ENCODE results near the gene WFDC10B. TPM values are rescaled to one million over a fixed set of nuclear protein-coding genes. Genes with fewer than 3 reads are reported as not detected.

The WFDC10B gene
- total and polyA plus RNA-seq, 9 of the 15 experiments (the other 6 are each of a cell fraction or from before 2014, with no cell fraction given): not detected

DNA sequence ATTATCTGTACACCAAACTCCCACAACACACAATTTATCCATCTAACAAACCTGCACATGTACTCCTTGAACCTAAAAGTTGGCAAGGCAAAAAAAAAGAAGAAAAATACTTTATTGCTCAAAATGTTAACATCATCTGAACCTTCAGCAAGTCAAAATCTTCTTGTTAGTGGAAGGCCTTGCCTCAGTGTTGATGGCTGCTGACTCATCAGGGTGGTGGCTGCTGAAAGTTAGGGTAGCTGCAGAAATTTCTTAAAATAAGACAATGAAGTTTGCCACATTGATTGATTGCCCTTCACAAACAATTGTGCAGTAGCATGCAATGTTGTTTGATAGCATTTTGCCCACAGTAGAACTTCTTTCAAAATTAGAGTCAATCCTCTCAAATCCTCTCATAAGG is 32.1 kb downstream of the WFDC10B start (continued):
- no peak for TF ChIP-seq TRIM25 (IDR thresholded peaks at IDR 0.05; ENCODE audit: borderline replicate concordance)
- TF ChIP-seq SAFB2 (IDR thresholded peaks at IDR 0.05; ENCODE audit: borderline replicate concordance, low read depth, low read length, severe bottlenecking): no peak
- no peak for TF ChIP-seq NBN (IDR thresholded peaks at IDR 0.05; ENCODE audit: low read depth)
- no peak for TF ChIP-seq ZNF24 (IDR thresholded peaks at IDR 0.05)
- no peak for TF ChIP-seq HNRNPK (IDR thresholded peaks at IDR 0.05; ENCODE audit: low read depth, low read length, poor library complexity, severe bottlenecking)
- no peak for TF ChIP-seq ZFP91 (CRISPR knock-in tag; IDR thresholded peaks at IDR 0.05)

DNA sequence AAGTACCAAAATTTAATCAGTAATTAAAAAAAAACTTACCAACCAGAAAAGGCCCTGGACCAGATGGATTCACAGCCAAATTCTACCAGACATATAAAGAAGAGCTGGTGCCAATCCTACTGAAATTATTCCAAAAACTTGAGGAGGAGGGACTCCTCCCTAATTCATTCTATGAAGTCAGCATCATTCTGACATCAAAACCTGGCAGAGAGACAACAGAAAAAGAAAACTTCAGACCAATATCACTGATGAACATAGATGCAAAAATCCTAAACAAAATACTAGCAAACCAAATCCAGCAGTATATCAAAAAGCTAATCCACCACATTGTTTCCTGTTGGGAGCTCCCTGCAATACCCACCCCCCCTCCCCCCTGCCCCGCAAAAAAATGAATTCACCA is 34.7 kb downstream of the WFDC10B start, which contains the start of gene WFDC11:
Gene WFDC11 (minus strand): TSS at position 101 of the 400 bp plus-strand sequence. CDS start 19,639 bp downstream, outside the sequence.
- H2AFZ ChIP-seq (ENCODE audit: low read depth, low read length): no peak within 1 kb of the TSS
- no peaks in the 10 kb centered on the region for H3K9me1 ChIP-seq (ENCODE audit: control insufficient read depth, insufficient read depth, low read length)
- H3K9me3 ChIP-seq (replicated peaks; ENCODE audit: control insufficient read depth, insufficient read depth, low read depth, low read length): no peaks in the 10 kb centered on the region; the same call in 1 of the 2 replicates
- H3K36me3 ChIP-seq (ENCODE audit: control insufficient read depth, insufficient read depth, low read length): no peaks in the 10 kb centered on the region
- no peak within 1 kb of the TSS for H3K27ac ChIP-seq (ENCODE audit: extremely low read depth, low read depth, low read length)
- ATAC-seq (no peak), FAIRE-seq (no peak), DNase-seq (ENCODE audit: extremely low read depth in 1 of 4, low spot score in 3 of 4) (no peak)
- no peaks in the 10 kb centered on the region for H3K79me2 ChIP-seq (ENCODE audit: control insufficient read depth, insufficient read depth, low read length)
- H3K27me3 ChIP-seq (ENCODE audit: control insufficient read depth in 2 of 2, insufficient read depth in 2 of 2, low read length in 2 of 2): no peaks in the 10 kb centered on the region; a peak in 1 of 5 replicates
- no CpG with 5 or more reads among the region's 1 CpG for WGBS (ENCODE audit: insufficient coverage, low coverage, missing lambda C conversion rate)
- no peak within 1 kb of the TSS for H3K4me2 ChIP-seq (ENCODE audit: insufficient read depth, low read length)
- in situ Hi-C loops (cut with MboI) (no loop called here), intact Hi-C loops (cut with micrococcal nuclease) (no loop called here)
- no peak within 1 kb of the TSS for H3K4me3 ChIP-seq
- H3K4me1 ChIP-seq (replicated peaks in 1 of 2; ENCODE audit: control insufficient read depth in 2 of 2, insufficient read depth in 2 of 2, low read length in 2 of 2): no peaks in the 10 kb centered on the region
- ChIA-PET POLR2A (no interaction called here), CTCF (ENCODE audit: low intra/inter-chr PET ratio) (no interaction called here)
- no TSS peak for BruUV-seq (replicated peaks)
- no peak within 1 kb of the TSS for H3K9ac ChIP-seq (ENCODE audit: insufficient read depth in 1 of 2, low read depth in 2 of 2, low read length in 2 of 2)
- no peaks in the 10 kb centered on the region for H4K20me1 ChIP-seq (replicated peaks; ENCODE audit: control insufficient read depth, insufficient read depth, low read length)
- no peak for TF ChIP-seq RCOR1 (IDR thresholded peaks at IDR 0.05; ENCODE audit: borderline replicate concordance in 1 of 2, low read depth in 2 of 2, low read length in 2 of 2)
- TF ChIP-seq, protein P1, sequence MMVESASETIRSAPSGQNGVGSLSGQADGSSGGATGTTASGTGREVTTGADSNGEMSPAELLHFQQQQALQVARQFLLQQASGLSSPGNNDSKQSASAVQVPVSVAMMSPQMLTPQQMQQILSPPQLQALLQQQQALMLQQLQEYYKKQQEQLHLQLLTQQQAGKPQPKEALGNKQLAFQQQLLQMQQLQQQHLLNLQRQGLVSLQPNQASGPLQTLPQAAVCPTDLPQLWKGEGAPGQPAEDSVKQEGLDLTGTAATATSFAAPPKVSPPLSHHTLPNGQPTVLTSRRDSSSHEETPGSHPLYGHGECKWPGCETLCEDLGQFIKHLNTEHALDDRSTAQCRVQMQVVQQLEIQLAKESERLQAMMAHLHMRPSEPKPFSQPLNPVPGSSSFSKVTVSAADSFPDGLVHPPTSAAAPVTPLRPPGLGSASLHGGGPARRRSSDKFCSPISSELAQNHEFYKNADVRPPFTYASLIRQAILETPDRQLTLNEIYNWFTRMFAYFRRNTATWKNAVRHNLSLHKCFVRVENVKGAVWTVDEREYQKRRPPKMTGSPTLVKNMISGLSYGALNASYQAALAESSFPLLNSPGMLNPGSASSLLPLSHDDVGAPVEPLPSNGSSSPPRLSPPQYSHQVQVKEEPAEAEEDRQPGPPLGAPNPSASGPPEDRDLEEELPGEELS (CRISPR knock-in tag; IDR thresholded peaks at IDR 0.05; ENCODE audit: borderline replicate concordance): no peak
- TF ChIP-seq, protein P2, sequence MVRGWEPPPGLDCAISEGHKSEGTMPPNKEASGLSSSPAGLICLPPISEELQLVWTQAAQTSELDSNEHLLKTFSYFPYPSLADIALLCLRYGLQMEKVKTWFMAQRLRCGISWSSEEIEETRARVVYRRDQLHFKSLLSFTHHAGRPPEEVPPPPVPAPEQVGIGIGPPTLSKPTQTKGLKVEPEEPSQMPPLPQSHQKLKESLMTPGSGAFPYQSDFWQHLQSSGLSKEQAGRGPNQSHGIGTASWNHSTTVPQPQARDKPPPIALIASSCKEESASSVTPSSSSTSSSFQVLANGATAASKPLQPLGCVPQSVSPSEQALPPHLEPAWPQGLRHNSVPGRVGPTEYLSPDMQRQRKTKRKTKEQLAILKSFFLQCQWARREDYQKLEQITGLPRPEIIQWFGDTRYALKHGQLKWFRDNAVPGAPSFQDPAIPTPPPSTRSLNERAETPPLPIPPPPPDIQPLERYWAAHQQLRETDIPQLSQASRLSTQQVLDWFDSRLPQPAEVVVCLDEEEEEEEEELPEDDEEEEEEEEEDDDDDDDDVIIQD (CRISPR knock-in tag; IDR thresholded peaks at IDR 0.05): no peak
- no peak for TF ChIP-seq ZKSCAN8 (CRISPR knock-in tag; IDR thresholded peaks at IDR 0.05)
- no peak for TF ChIP-seq PRPF4 (IDR thresholded peaks at IDR 0.05; ENCODE audit: insufficient read depth, low read depth, low read length, poor library complexity, severe bottlenecking)
- TF ChIP-seq ARHGAP35 (IDR thresholded peaks at IDR 0.05; ENCODE audit: partially characterized antibody): no peak
- no peak for TF ChIP-seq ELK1 (CRISPR knock-in tag; IDR thresholded peaks at IDR 0.05)

Measured in K562 (cell line).